ENCODE measurements around the gene RFLNA.

RFLNA gene

GRCh38 chr12:124326104-124326503 lies 31.2 kb downstream of the RFLNA start:
- ChIA-PET CTCF (interaction anchor here (0.6 kb wide), 1 partner anchor 404 kb away, joined by 3 read pairs; no protein-coding TSS in a partner anchor), POLR2A (ENCODE audit: low non-redundant PET) (no interaction called here)
- TF ChIP-seq CTCF (conservative IDR thresholded peaks at IDR 0.05; ENCODE audit: low read depth), result no peak
- no peak overlapping the region for H3K27ac ChIP-seq
- DNase-seq (ENCODE audit: low spot score), result no peak

GRCh38 chr12:124326871-124327270 lies 32.0 kb downstream of the RFLNA start:
- ChIA-PET POLR2A (ENCODE audit: low non-redundant PET) (no interaction called here), CTCF (interaction anchor here (0.6 kb wide), 2 partner anchors 11 to 405 kb away, joined by 3 read pairs; no protein-coding TSS in a partner anchor)
- DNase-seq (ENCODE audit: low spot score), result no peak
- H3K27ac ChIP-seq, result peak overlapping the region; percentile 12; the same call in 1 of the 2 replicates
- TF ChIP-seq CTCF (conservative IDR thresholded peaks at IDR 0.05; ENCODE audit: low read depth), result no peak

GRCh38 chr12:124327362-124328043 lies 32.6 kb downstream of the RFLNA start:
- CTCF ChIA-PET, result no interaction called here

GRCh38 chr12:124328116-124328515 lies 33.2 kb downstream of the RFLNA start:
- ChIA-PET POLR2A (ENCODE audit: low non-redundant PET) (interaction anchor here (0.6 kb wide), 1 partner anchor 1424 kb away, joined by 6 read pairs; no protein-coding TSS in a partner anchor), CTCF (no interaction called here)
- DNase-seq (ENCODE audit: low spot score), result no peak
- peak overlapping the region; percentile 37; the same call in 1 of the 2 replicates for H3K27ac ChIP-seq
- no peak for TF ChIP-seq CTCF (conservative IDR thresholded peaks at IDR 0.05; ENCODE audit: low read depth)

More at GRCh38 chr12:124327362-124328043, 32.6 kb downstream of the RFLNA start:
- POLR2A ChIA-PET (ENCODE audit: low non-redundant PET), result interaction anchor here (0.6 kb wide), 1 partner anchor 1423 kb away, joined by 6 read pairs; no protein-coding TSS in a partner anchor
- TF ChIP-seq CTCF (conservative IDR thresholded peaks at IDR 0.05; ENCODE audit: low read depth), result no peak
- H3K27ac ChIP-seq, result peak overlapping the region; percentile 12; the same call in 1 of the 2 replicates
- no peak for DNase-seq (ENCODE audit: low spot score)

GRCh38 chr12:124328636-124329035 lies 33.7 kb downstream of the RFLNA start:
- no peak for DNase-seq (ENCODE audit: low spot score)
- H3K27ac ChIP-seq, result peak overlapping the region; percentile 37
- CTCF ChIA-PET, result no interaction called here
- no peak for TF ChIP-seq CTCF (conservative IDR thresholded peaks at IDR 0.05; ENCODE audit: low read depth)
- POLR2A ChIA-PET (ENCODE audit: low non-redundant PET), result no interaction called here

- ChIA-PET CTCF (interaction anchor here (0.5 to 1.0 kb wide), 4 partner anchors 12 to 350 kb away, joined by 3 to 5 read pairs (median 4); no protein-coding TSS in a partner anchor), POLR2A (ENCODE audit: low non-redundant PET) (no interaction called here)
- DNase-seq (ENCODE audit: low spot score), result no peak
- H3K27ac ChIP-seq, result 0 out of 2 replicates have a peak overlapping the region, but pooled peaks have one; percentile 3
- TF ChIP-seq CTCF (conservative IDR thresholded peaks at IDR 0.05; ENCODE audit: low read depth), result no peak; the same call in 1 of the 2 replicates
Measured at GRCh38 chr12:124332058-124332672, 37.3 kb downstream of the RFLNA start.
